ENCODE measurements around the gene GPR119. TPM values are rescaled to one million over a fixed set of nuclear protein-coding genes. Genes with fewer than 3 reads are reported as not detected.

GPR119 gene
- polyA plus RNA-seq, 3 donors = not detected

DNA sequence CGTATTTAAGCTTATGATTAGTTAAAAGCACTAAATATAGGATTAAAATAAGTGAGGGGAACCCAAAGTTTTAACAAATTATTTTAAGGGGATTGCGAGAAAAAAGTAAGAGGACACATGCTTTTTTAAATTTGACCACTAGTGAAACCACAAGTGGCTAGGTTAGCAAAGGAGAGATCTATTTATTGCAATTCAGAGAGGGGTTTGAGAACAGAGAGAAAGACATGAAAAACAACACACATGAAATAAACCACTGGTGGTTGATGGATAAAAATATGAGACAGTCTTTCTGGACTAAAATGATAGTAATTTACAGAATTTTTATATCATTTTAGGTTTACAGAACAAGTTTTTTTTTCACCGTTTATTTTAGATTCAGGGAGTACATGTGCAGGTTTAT is 33.9 kb downstream of the GPR119 start:
- intact Hi-C loops (cut with micrococcal nuclease) = no loop called here
- peaks cover 25 to 28% of the 10 kb centered on the region in 2 donors for H3K36me3 Mint-ChIP-seq
- no peak overlapping the region for H3K9ac ChIP-seq (ENCODE audit: insufficient read depth, low read length, poor library complexity, severe bottlenecking)
- H3K27ac Mint-ChIP-seq = no peak overlapping the region
- H2AFZ ChIP-seq (ENCODE audit: insufficient read depth, low read depth, low read length, poor library complexity, severe bottlenecking) = no peak overlapping the region
- H3K4me3 Mint-ChIP-seq = no peak overlapping the region
- no peak for DNase-seq
- H3K9me3 Mint-ChIP-seq = peaks cover 0 to 2% (median 0%) of the 10 kb centered on the region in 7 donors
- WGBS (ENCODE audit: insufficient coverage) = no CpG with 5 or more reads among the region's 3 CpGs
- H3K9me3 ChIP-seq (replicated peaks in 1 of 2; ENCODE audit: control insufficient read depth in 1 of 2, insufficient read depth in 1 of 2, low read length in 2 of 2) = no peaks in the 10 kb centered on the region
- no peak overlapping the region for H3K27ac ChIP-seq (ENCODE audit: low read depth in 1 of 2, low read length in 2 of 2)
- H3K4me1 ChIP-seq (ENCODE audit: control insufficient read depth in 1 of 2, insufficient read depth in 2 of 2, low read length in 2 of 2) = no peaks in the 10 kb centered on the region
- no peaks in the 10 kb centered on the region for H3K4me1 Mint-ChIP-seq
- H3K4me3 ChIP-seq (replicated peaks in 1 of 3; ENCODE audit: low read depth in 2 of 3, low read length in 3 of 3) = no peak overlapping the region
- H3K4me2 ChIP-seq (replicated peaks; ENCODE audit: extremely low read depth, low read length, poor library complexity, severe bottlenecking) = no peak overlapping the region
- no peaks in the 10 kb centered on the region for H3K27me3 ChIP-seq (ENCODE audit: control insufficient read depth in 2 of 2, insufficient read depth in 2 of 2, low read length in 2 of 2)
- peaks cover 0 to 2% (median 0%) of the 10 kb centered on the region in 3 donors for H3K27me3 Mint-ChIP-seq (ENCODE audit: low read depth in 3 of 3)
- H4K20me1 ChIP-seq (ENCODE audit: insufficient read depth, low read length) = no peaks in the 10 kb centered on the region
- TF ChIP-seq, protein P1, sequence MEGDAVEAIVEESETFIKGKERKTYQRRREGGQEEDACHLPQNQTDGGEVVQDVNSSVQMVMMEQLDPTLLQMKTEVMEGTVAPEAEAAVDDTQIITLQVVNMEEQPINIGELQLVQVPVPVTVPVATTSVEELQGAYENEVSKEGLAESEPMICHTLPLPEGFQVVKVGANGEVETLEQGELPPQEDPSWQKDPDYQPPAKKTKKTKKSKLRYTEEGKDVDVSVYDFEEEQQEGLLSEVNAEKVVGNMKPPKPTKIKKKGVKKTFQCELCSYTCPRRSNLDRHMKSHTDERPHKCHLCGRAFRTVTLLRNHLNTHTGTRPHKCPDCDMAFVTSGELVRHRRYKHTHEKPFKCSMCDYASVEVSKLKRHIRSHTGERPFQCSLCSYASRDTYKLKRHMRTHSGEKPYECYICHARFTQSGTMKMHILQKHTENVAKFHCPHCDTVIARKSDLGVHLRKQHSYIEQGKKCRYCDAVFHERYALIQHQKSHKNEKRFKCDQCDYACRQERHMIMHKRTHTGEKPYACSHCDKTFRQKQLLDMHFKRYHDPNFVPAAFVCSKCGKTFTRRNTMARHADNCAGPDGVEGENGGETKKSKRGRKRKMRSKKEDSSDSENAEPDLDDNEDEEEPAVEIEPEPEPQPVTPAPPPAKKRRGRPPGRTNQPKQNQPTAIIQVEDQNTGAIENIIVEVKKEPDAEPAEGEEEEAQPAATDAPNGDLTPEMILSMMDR (IDR thresholded peaks at IDR 0.05) = no peak
- peaks cover 0 to 16% of the 10 kb centered on the region in 2 donors for H3K36me3 ChIP-seq (replicated peaks in 1 of 2; ENCODE audit: control insufficient read depth in 1 of 2, insufficient read depth in 2 of 2, low read length in 2 of 2)
- H3K79me2 ChIP-seq (ENCODE audit: insufficient read depth, low read length) = no peaks in the 10 kb centered on the region

DNA sequence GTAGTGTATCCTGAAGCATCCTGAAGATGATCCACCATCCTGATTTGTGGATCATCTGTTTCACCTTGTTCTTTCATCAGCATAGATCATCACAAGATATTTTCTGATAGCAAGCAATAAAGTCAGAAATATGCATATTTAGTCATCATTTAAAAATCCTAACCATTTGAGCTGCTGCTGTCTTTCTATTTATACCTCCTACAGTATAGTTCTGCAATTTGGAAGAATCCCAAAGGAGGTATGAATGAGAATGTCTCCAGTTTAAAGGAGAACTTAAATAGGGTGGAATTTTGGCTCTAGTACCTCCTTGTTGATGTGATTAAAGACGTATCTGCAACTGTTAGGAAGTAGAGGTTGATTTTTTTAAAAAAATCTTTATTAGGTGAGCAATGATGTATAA is 38.2 kb downstream of the GPR119 start:
- Mint-ChIP-seq H3K9me3 (peaks cover 0 to 2% (median 0%) of the 10 kb centered on the region in 7 donors), H3K36me3 (peaks cover 14 to 27% of the 10 kb centered on the region in 2 donors), H3K27ac (no peak overlapping the region), H3K4me3 (no peak overlapping the region), H3K27me3 (ENCODE audit: low read depth in 3 of 3) (peaks cover 0 to 2% (median 0%) of the 10 kb centered on the region in 3 donors), H3K4me1 (no peaks in the 10 kb centered on the region)
- Histone ChIP-seq H3K9me3 (replicated peaks in 1 of 2; ENCODE audit: control insufficient read depth in 1 of 2, insufficient read depth in 1 of 2, low read length in 2 of 2) (no peaks in the 10 kb centered on the region), H3K4me3 (replicated peaks in 1 of 3; ENCODE audit: low read depth in 2 of 3, low read length in 3 of 3) (no peak overlapping the region), H3K27me3 (ENCODE audit: control insufficient read depth in 2 of 2, insufficient read depth in 2 of 2, low read length in 2 of 2) (no peaks in the 10 kb centered on the region), H3K9ac (ENCODE audit: insufficient read depth, low read length, poor library complexity, severe bottlenecking) (no peak overlapping the region), H4K20me1 (ENCODE audit: insufficient read depth, low read length) (no peaks in the 10 kb centered on the region), H2AFZ (ENCODE audit: insufficient read depth, low read depth, low read length, poor library complexity, severe bottlenecking) (no peak overlapping the region), H3K4me1 (ENCODE audit: control insufficient read depth in 1 of 2, insufficient read depth in 2 of 2, low read length in 2 of 2) (no peaks in the 10 kb centered on the region), H3K79me2 (ENCODE audit: insufficient read depth, low read length) (no peaks in the 10 kb centered on the region), H3K27ac (ENCODE audit: low read depth in 1 of 2, low read length in 2 of 2) (no peak overlapping the region), H3K36me3 (replicated peaks in 1 of 2; ENCODE audit: control insufficient read depth in 1 of 2, insufficient read depth in 2 of 2, low read length in 2 of 2) (peaks cover 0 to 16% of the 10 kb centered on the region in 2 donors), H3K4me2 (replicated peaks; ENCODE audit: extremely low read depth, low read length, poor library complexity, severe bottlenecking) (no peak overlapping the region)
- no peak for DNase-seq
- WGBS (ENCODE audit: insufficient coverage) = no CpG with 5 or more reads among the region's 1 CpG
- TF ChIP-seq, protein P1 (IDR thresholded peaks at IDR 0.05) = no peak
- intact Hi-C loops (cut with micrococcal nuclease) = no loop called here
